Activated CD8-positive, alpha-beta memory T cell treated with anti-CD3 and anti-CD28 coated beads, Interleukin-2, amount 10 ng/mL, durations not matched to agents 7 days and 5 days (primary cell): ENCODE measurements around the gene NAB2. TPM values are rescaled to one million over a fixed set of nuclear protein-coding genes. Genes with fewer than 3 reads are reported as not detected.

ENCODE experiments used
- ATAC-seq: fragments of 150-1000 bp; cut with Tn5 transposase; one replicate; pipeline ENCODE4 v1.10.0; 2021; ENCODE audit warnings: moderate library complexity
- CTCF ChIA-PET: fragments of 350-600 bp; sonication (Branson Sonifier 250); formaldehyde crosslinking; loops from one replicate; lab custom pipeline; 2021; ENCODE audit warnings: antibody characterized with exemption; lab: Charles Lee
- DNase-seq: peaks from one replicate; pipeline ENCODE4 v3.0.0-alpha.2; 2020
- H3K27ac Mint-ChIP-seq: one replicate; pipeline ENCODE4 v1.8.0; 2021; ENCODE audit warnings: mild to moderate bottlenecking, mixed read lengths
- H3K27me3 Mint-ChIP-seq: one replicate; pipeline ENCODE4 v1.8.0; 2021; ENCODE audit warnings: mixed read lengths
- H3K36me3 Mint-ChIP-seq: one replicate; pipeline ENCODE4 v1.8.0; 2021; ENCODE audit warnings: mild to moderate bottlenecking, mixed read lengths
- H3K4me1 Mint-ChIP-seq: one replicate; pipeline ENCODE4 v1.8.0; 2021; ENCODE audit warnings: mixed read lengths
- H3K4me3 Mint-ChIP-seq: one replicate; pipeline ENCODE4 v1.8.0; 2021; ENCODE audit warnings: mild to moderate bottlenecking, moderate library complexity, mixed read lengths
- H3K9me3 Mint-ChIP-seq: one replicate; pipeline ENCODE4 v1.8.0; 2022; ENCODE audit warnings: low read depth, mixed read lengths
- total RNA-seq, 2 experiments: library from RNA; stranded (reverse); gene quantifications; one replicate each; pipeline ENCODE4 v1.2.3, GENCODE V29; 2021

NAB2 gene
- total RNA-seq, 2 experiments from 2014 or later = 10.0 to 31.1 TPM

DNA sequence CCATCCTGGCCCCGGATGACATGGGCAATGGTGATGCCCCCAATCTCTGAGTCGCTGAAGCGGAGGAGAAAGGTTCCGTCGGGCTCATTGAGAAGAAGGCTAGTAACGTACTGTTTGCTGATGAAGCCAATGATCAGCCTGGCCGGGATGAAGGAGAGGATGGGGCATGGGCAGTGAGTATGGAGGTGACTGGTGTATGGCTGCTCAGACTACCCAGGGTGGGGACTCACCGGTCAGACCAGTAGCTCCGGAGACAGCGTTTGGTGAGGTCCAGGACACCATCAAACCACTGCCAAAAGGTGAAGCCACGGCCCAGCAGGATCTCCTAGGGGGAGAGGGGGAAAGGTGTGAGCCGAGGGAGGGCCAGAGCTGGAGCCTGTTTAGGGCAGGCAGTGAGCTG, 10.9 kb downstream of the NAB2 start:
- ATAC-seq (no peak), DNase-seq (no peak)
- Mint-ChIP-seq H3K4me1 (peaks cover 34% of the 10 kb centered on the region), H3K9me3 (no peaks in the 10 kb centered on the region), H3K4me3 (no peak overlapping the region), H3K36me3 (peaks cover 5% of the 10 kb centered on the region), H3K27ac (no peak overlapping the region), H3K27me3 (no peaks in the 10 kb centered on the region)
- CTCF ChIA-PET = interaction anchor here (0.7 to 16.0 kb wide), 6 partner anchors 8 to 120 kb away, joined by 3 to 202 read pairs (median 4); partner anchors contain the start of genes NAB2 and STAT6

DNA sequence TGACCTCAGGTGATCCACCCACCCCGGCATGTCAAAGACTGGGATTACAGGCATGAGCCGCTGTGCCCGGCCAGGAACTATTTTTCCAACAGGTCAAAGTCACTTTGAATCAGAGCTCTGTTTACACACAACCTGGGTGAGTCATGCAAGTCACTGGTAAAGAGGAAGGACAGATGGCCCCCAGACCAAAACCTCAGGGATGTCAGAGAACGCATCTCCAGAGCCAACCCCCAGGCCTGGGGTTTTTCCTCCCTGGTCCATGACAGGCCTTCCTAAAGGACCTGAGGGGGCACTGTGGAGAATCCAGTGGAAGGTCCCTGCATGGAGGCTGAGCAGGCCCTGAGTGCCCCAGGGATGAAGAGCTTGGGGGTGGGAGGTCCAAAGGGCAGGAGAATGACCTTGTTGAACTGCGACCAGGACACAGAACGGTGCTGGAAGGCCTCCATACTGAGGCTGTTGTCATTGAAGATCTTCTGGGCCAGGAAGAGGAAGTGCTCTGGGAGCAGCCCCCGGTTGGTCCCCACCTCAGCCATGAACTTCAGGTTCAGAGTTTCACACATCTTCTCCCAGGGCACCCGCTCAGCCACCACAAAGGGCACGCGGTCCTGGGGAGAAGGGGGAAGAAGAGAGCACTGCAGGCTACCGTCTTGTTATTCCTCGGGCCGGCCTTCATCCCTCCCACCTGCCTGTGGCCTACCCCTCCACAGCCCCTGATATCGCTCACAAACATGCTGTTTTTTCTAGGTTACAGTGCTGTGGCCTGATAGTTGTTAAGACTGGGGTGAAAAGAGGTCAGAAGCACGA, 13.2 kb downstream of the NAB2 start:
- CTCF ChIA-PET = interaction anchor here (1.0 to 16.0 kb wide), 5 partner anchors 6 to 93 kb away, joined by 3 to 202 read pairs (median 5); partner anchors contain the start of gene STAT6
- Mint-ChIP-seq H3K4me1 (peaks cover 32% of the 10 kb centered on the region), H3K36me3 (peaks cover 10% of the 10 kb centered on the region), H3K27ac (peak overlapping the region; percentile 60), H3K4me3 (no peak overlapping the region), H3K27me3 (no peaks in the 10 kb centered on the region), H3K9me3 (no peaks in the 10 kb centered on the region)
- no peak for DNase-seq
- ATAC-seq = no peak

DNA sequence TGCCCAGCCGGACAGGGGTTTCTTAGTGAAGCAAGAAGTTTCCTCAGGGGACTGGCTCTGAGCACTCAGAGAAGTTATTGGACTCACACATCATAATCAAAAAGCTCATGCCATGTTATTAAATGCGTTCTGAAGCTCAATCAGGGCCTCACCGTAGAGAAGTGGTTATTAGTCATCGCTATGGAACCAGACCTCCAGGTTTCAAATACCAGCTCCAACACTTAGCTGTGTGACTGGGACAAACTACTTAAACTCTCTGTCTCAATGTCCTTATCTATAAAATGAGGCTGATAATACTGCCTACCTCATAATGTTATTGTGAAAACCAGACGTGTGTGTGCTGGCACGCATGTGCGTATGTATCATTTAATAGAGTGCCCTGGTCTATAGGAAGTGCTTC, 14.9 kb downstream of the NAB2 start:
- DNase-seq = no peak
- H3K36me3 Mint-ChIP-seq = peaks cover 11% of the 10 kb centered on the region
- H3K27ac Mint-ChIP-seq = no peak overlapping the region
- CTCF ChIA-PET = interaction anchor here (0.9 to 9.6 kb wide), 4 partner anchors 10 to 34 kb away, joined by 3 to 202 read pairs (median 4); partner anchors contain the start of genes NAB2 and NEMP1
- ATAC-seq = no peak
- H3K9me3 Mint-ChIP-seq = no peaks in the 10 kb centered on the region
- H3K4me3 Mint-ChIP-seq = no peak overlapping the region
- H3K27me3 Mint-ChIP-seq = no peaks in the 10 kb centered on the region
- peaks cover 29% of the 10 kb centered on the region for H3K4me1 Mint-ChIP-seq

DNA sequence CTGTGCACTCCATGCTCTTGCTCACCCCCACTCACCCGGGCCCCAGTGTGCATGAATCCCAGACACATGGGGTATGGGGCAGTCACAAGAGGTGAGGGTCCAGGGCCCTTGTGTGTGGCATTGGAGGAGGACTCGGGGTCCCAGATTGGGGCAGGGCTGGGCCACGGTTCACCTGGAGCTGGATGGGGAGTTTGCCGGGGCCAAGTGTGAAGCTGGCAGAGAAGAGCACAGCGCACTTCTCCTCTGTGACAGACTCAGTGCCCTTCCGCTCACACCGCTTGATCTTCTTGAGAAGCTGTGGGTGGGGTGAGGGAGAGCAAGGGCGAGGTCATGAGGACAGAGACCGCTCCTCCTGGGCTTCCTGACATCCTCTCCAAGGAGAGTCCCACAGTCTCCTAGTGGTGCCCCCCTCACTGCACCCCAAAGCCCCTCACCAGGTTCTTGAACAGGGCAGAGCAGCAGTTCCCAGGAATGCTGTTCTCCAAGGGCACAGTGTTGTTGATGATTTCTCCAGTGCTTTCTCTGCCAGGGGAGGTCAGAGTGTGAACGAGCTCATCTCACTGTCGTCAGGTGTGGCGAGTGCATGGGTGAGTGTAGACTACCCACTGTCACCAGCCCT, 15.5 kb downstream of the NAB2 start:
- Mint-ChIP-seq H3K4me3 (no peak overlapping the region), H3K27me3 (no peaks in the 10 kb centered on the region), H3K9me3 (no peaks in the 10 kb centered on the region), H3K4me1 (peaks cover 29% of the 10 kb centered on the region), H3K36me3 (peaks cover 10% of the 10 kb centered on the region), H3K27ac (peak overlapping the region; percentile 22)
- CTCF ChIA-PET = interaction anchor here (0.9 to 9.6 kb wide), 3 partner anchors 10 to 35 kb away, joined by 3 to 202 read pairs (median 6); partner anchors contain the start of gene NAB2
- ATAC-seq (no peak), DNase-seq (no peak)

DNA sequence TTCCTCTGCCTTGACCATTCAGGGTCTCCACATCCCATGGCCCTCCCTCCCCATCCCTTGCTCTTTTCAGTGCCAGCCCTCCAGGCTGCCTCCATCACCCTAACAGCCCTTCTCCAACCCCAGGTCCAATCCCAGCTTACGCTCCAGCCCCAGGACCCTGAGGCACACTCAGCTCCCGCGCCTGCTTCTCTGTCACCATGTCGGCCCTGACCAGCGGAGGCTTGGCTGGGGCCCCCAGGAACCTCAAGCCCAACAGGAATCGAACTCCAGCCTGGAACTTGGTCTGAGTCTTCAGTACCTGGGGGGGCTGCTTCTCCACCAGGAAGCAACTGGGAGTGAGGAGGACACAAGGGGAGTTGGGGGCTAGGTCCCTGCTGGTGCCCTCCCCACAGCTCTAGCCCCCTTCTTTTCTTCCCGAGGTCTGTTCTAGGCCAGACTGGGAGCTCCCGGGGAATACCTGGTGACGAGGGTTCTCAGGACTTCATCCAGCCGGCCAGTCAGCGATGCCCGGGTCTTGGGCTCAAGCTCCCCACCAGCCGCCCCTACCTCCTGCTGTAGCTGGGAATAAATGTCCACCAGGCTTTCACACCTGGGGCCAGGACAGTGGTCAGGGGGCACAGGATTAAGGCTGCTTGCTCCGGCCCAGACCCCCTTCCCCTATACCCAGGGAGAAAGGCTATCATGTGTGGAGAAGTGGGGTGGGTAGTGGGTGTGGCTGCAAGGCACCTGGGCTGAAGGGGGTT, 16.3 kb downstream of the NAB2 start:
- Mint-ChIP-seq H3K36me3 (peaks cover 9% of the 10 kb centered on the region), H3K27me3 (no peaks in the 10 kb centered on the region), H3K9me3 (no peaks in the 10 kb centered on the region), H3K4me3 (no peak overlapping the region), H3K4me1 (peaks cover 36% of the 10 kb centered on the region), H3K27ac (peak overlapping the region; percentile 22)
- CTCF ChIA-PET = interaction anchor here (1.8 to 9.6 kb wide), 3 partner anchors 11 to 36 kb away, joined by 6 to 202 read pairs (median 7); partner anchors contain the start of gene NAB2
- ATAC-seq = no peak
- no peak for DNase-seq

DNA sequence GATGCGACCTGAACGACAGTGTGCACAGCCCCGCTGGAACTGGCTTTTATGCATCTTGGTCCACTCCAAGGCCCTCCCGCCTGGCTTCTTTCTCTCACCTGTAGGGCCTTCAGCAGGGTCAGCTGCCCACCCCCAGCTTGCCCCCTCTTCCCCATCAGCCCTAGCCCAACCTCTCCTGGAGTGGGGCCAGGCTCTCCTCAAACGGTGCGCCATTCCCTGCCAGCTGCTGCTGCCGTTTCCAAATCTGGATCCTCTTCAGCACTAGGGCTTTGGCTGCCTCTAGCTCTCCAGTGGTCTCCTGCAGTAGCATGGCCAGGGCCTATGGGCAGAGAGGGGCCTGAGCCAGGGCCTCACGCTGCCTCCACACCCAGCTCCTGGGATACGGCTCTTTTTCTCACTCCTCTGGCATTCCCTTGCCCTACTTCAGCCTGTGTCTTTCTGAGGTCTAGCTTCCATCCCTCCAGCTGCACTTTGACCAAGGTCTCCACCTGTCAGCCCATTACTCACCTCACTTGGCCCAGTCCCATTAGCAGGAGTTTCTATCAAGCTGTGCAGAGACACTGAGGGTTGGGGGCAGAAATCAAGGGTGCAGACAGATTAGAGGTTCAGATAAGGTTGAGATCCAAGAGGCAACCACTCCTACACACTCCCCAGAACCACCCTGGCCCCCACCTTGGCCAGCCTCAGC, 17.3 kb downstream of the NAB2 start:
- CTCF ChIA-PET = interaction anchor here (0.7 to 9.6 kb wide), 5 partner anchors 12 to 105 kb away, joined by 3 to 202 read pairs (median 7); partner anchors contain the start of genes NAB2 and NEMP1
- Mint-ChIP-seq H3K27me3 (no peaks in the 10 kb centered on the region), H3K27ac (no peak overlapping the region), H3K9me3 (no peaks in the 10 kb centered on the region), H3K4me3 (no peak overlapping the region), H3K4me1 (peaks cover 34% of the 10 kb centered on the region), H3K36me3 (peaks cover 11% of the 10 kb centered on the region)
- no peak for DNase-seq
- ATAC-seq = no peak

DNA sequence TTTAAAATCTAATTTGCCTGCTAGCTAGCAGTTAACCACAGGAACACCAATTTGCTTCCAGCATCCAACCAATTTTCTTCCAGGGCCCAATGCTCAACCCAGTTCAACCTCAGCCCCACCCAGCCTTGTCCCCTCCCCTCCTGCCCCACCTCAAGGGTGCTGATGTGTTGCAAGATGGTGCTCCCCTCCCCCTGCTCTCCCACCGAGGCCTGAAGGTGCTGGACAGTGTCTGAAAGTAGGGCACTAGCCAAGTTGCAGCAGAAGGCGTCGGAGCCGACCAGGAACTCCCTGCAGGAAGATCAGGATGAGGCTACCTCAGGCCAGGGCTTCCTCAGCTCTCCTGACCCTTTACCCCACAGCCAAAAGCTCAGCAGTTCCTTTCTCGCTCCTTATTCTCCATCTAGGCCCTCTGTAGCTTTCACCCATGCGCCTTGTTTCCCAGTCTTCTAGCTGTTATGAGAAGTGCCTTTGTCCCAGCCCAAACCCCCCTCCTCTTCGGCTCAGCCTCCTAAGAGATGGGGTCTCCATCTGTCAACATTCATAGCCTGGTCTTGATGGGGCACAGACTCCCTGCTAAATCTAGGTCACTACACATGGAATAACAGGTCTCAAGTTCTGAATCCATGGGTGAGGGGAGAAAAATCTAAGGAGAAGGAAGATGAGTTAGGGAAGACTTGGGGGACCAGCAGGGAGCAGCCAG, 18.7 kb downstream of the NAB2 start:
- peaks cover 35% of the 10 kb centered on the region for H3K4me1 Mint-ChIP-seq
- no peak overlapping the region for H3K27ac Mint-ChIP-seq
- DNase-seq = no peak
- no peak overlapping the region for H3K4me3 Mint-ChIP-seq
- no peaks in the 10 kb centered on the region for H3K9me3 Mint-ChIP-seq
- CTCF ChIA-PET = interaction anchor here (0.9 to 9.6 kb wide), 5 partner anchors 14 to 75 kb away, joined by 3 to 202 read pairs (median 7); partner anchors contain the start of genes NAB2 and NEMP1
- H3K27me3 Mint-ChIP-seq = no peaks in the 10 kb centered on the region
- no peak for ATAC-seq
- H3K36me3 Mint-ChIP-seq = peaks cover 11% of the 10 kb centered on the region

DNA sequence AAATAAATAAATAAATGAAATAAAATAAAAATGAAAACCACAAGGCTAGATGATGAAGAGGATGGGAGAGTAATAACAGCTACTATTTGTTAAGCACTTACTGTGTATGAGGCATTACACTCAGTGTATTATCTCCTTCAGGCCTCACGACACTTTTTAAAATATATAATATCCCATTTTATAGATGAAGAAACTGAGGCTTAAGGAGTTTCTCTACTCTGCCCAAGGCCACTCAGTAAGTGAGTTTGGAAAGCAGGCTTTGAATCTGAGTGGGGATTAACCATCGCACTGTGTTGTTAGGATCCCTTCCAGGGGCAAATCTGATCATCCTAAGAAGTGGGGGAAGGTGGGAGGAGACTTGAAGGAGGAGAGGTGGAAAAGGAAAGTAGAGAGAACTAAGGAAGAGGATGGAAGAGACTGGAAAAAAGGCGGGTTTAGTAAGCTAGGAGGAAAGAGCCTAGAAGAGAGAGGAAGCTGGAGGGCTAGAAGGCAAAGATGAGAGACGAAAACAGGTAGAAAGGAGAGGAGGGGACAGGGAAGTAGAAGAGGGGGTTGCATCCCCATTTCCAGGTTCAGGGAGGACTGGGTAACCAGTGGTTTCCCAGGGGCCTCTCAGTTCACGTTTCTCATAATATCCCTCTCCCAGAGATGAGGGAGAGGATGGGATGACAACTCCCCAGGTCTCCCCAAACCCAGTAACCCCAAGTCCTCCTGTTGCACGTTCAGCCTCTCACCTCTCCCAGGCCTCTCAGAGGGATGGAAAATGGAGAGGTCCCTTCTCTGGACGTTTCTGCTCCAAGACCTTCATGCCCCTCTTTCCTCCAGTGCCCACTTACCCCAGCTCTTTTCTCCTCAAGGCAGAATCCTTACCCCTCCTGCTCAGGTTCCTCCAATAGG, 20.5 kb downstream of the NAB2 start:
- DNase-seq (no peak), ATAC-seq (no peak)
- CTCF ChIA-PET = interaction anchor here (1.1 to 9.6 kb wide), 9 partner anchors 15 to 129 kb away, joined by 3 to 263 read pairs (median 34); partner anchors contain the start of genes LRP1, NAB2 and NEMP1
- H3K27ac Mint-ChIP-seq = peak overlapping the region; percentile 96
- no peaks in the 10 kb centered on the region for H3K9me3 Mint-ChIP-seq
- H3K36me3 Mint-ChIP-seq = peaks cover 11% of the 10 kb centered on the region
- peak overlapping the region; percentile 95 for H3K4me3 Mint-ChIP-seq
- peaks cover 34% of the 10 kb centered on the region for H3K4me1 Mint-ChIP-seq
- H3K27me3 Mint-ChIP-seq = no peaks in the 10 kb centered on the region

DNA sequence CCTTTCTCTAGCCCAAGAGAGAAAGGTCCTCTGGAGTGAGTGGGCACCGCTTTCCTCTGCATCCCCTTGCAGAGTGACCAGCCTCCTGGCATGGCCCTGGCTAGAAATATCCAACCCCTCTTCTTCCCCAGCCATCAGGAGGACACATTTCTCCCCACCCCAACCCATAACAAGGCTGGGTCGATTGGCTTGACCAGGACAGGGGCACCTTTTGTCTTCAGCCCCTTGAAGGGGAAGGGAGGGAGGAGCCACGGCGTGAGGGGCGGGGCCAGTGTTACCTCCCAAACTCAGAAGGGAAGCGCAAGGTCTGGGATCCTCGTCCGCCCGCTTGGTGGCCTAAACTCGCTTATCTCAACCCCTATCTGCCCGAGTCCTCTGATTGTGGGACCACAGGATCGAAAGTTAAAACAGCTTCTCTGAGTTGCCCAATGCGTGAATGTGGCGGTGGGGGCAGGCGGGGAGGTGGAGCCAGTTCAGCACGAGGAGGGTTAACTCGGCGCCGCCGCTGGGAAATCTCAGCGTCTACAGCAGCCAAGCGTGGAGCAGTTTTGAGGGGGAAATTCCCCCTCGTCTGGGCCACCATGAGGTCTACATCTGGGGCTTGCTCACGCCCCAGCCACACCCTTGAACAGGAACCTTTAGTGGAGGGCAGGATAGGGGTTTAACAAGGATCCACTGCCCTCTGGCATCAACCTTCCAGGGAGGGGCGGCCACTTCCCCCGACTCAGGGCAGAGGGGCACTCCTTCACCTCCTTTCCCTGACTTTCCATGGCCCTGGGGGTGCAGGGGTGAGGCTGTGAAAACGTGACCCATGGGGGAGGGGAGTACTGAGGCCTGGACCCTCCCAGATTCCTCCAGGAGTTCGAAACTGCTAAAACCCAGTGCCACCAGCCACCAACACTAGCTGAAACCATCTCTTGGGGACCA, 21.5 kb downstream of the NAB2 start:
- H3K27ac Mint-ChIP-seq = peak overlapping the region; percentile 96
- peak overlapping the region; percentile 95 for H3K4me3 Mint-ChIP-seq
- CTCF ChIA-PET = interaction anchor here (1.1 to 9.6 kb wide), 22 partner anchors 11 to 133 kb away, joined by 3 to 263 read pairs (median 18); partner anchors contain the start of genes LRP1, MYO1A, NAB2 and NEMP1
- no peaks in the 10 kb centered on the region for H3K9me3 Mint-ChIP-seq
- H3K4me1 Mint-ChIP-seq = peaks cover 29% of the 10 kb centered on the region
- ATAC-seq (peak; percentile 40), DNase-seq (peak; percentile 87)
- H3K27me3 Mint-ChIP-seq = no peaks in the 10 kb centered on the region
- H3K36me3 Mint-ChIP-seq = peaks cover 6% of the 10 kb centered on the region

DNA sequence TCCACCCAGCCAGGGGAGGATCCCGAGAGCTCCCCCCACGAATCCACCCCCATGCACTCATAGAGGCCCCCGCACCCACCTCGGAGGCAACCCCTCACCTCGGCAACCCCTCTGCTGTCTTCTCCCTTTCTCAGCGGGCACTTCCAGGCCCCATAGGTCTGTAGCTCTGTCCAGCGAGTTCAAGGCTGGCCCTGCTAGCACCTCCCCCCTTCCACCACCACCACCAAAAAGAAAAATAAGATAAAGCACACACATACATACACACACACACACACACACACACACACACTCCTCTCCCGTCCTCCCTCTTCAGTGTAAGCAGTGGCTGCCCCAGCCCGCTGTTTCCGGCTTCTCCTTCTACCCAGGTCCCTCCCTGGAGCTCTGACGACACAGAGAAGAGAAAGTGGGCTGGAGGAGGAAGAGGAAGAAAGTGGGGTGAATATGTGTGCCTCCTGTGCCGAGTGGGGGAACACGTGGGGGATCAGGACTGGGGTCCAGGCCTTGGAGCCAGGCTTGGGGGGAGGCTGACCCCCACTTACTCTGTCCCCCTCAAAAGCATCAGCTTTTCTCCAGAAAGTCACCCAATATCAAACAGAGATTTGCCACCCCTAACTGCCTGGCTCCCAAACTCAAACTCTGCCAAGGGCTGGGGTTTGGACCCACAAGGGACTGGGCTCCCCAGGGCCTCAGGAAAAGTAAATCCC, 22.3 kb downstream of the NAB2 start, which contains the start of gene STAT6:
Gene STAT6 (minus strand): TSS at position 332 of the 704 bp plus-strand sequence. CDS start 3,084 bp downstream, outside the sequence.
- CTCF ChIA-PET = interaction anchor here (1.0 to 9.6 kb wide), 34 partner anchors 8 to 538 kb away, joined by 3 to 263 read pairs (median 10); partner anchors contain the start of genes LRP1, MYO1A, NAB2 and NEMP1
- H3K27ac Mint-ChIP-seq = peak within 1 kb of the TSS; percentile 96
- H3K4me3 Mint-ChIP-seq = peak within 1 kb of the TSS; percentile 95
- no peaks in the 10 kb centered on the region for H3K27me3 Mint-ChIP-seq
- H3K9me3 Mint-ChIP-seq = no peaks in the 10 kb centered on the region
- peaks cover 6% of the 10 kb centered on the region for H3K36me3 Mint-ChIP-seq
- peaks cover 29% of the 10 kb centered on the region for H3K4me1 Mint-ChIP-seq
- ATAC-seq = peak; percentile 76
- DNase-seq = peak; percentile 95
